Stimulated activated CD4-positive, alpha-beta T cell treated with anti-CD3 and anti-CD28 coated beads, Interleukin-4, amount 100 ng/mL, for 4 hours (primary cell): ENCODE results near the gene CCT3.
A peak's percentile ranks its signal among the peaks of the same experiment; 100 is the strongest.
"Not testable (repeated sequence)": the region's sequence is repeated elsewhere in the genome, so short reads cannot be mapped to it uniquely, and the experiment has no call there.

Experiments
- DNase-seq, 2 experiments: peaks; one replicate each; pipeline ENCODE4 v3.0.0-alpha.2; 2020

Gene CCT3

DNA sequence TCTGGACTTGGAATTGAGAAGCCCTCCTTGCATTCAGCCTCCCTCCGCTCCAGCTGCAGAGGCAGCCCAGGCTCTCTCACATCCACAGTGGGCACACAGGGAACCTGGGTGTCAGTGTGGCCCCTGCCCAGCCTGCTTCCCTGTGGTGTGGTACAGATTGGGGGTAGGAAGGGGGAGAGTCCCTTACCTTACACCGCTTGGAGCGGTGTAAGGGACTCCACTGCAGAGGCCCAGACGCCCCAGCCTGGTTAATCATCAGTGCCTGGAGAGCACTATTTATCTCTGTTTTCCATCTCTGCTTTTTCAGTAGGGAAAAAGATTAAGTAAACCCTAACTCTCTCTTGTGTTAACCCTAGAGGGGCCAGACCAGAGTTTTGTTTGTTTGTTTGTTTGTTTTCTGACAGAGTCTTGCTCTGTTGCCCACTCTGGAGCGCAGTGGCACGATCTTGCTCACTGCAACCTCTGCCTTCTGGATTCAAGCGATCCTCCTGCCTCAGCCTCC is 30.1 kb upstream of the CCT3 start:
- DNase-seq: no peak

DNA sequence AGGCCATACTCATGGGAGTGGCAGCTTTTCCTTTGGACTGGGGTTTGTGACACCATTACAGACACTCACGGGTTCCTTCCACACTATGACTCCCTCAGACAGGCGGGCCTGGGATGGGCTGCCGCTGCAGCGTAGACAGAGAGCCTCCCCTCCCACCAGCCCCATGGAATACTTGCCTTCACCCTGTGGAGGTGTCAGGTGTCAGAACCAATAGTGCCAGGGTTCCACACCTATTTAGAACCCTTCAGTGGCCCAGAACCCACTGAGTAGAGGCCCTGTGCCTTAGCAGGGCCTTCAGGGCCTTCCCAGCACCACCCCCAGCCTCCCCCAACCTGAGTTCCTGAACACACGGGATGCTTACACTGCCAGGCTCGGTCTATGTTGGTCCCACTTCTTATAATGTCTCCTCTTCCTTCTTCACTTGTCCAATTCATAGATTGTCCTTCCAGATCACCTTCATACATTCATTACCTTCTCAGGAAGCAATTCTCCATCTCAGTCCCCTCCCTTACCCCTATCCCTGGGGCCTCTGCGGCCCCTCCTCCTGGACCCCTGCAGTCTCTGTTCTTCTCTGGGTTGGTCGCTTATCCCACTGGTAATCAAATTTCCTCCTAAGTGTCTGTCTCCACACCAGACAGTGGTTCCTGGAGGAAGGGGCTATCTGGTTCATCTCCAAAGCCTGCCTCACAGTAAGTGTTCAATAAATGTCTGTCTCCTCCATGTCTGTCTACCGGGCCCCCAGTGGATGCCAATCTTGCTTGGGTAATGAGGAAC is 29.5 kb upstream of the CCT3 start:
- no peak for DNase-seq

DNA sequence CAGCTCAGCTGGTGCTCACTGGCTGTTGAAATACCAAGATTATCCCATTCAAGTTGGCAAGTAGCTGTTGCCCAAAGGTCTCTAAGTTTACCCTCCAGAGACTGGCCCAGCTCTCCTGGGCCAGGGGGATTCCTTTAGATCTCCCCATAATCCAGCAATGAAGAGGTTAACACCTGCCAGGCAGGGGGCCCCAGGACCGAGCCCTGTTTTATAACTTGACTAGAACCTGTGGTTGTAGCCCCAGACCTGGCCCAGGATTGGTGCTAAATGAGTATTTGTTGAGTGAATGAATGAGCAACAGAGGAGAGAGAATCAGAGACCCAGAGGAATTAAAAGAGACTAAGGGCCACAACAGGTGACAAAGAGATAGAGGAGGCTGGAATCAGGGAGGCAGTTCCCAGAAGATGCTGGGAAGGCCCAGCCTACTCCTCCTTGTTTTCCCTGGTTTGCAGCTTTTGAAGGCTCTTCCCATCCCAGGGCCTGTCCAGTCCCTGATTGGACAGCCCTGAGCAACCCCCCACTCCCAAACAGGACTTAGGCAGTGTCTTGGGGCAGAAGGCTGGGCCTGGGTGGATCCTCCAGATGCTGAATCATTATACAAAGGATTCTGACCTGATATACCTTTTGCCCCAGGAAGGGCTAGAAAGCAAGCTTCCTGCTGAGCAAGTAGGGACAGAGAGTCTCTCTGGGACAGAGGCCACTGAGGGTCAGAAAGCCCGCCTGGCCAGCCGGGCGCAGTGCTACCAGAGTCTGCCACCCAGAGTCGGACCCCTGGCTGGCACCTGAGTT is 28.5 kb upstream of the CCT3 start:
- DNase-seq: no peak

DNA sequence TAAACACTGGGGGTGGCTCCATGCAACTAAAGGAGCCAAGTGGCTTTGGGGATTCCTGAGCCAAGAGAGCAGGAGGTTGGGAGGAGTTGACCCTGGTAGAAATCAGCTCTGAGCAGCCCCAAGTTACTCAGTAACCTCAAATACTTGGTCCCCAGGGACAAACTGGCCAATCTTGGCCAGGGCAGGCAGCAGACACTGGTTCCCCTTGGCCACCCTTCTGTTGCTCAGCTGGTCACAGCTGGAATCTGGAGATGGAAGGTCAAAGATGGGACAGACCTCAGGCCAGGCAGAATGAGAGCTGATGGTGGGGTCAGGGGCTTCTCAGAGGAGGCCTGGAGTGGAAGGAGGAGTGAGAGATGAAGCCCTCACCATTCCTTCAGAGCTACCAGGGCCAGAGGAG is 27.7 kb upstream of the CCT3 start:
- DNase-seq: no peak

DNA sequence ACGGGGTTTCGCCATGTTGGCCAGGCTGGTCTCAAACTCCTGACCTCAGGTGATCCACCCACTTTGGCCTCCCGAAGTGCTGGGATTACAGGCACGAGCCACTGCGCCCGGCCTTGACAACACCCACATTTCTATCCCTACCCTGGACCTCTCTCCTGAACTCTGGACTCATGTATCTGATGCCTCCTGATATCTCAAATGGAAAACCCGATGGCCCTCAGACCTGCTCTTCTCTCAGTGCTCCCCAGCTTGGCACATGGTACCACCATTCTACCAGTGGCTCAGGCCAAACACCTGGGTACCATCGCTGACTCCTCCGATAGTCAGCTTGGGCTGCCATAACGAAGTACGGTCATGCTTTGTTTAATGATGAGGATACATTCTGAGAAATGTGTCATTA is 22.4 kb upstream of the CCT3 start:
- DNase-seq: no peak

DNA sequence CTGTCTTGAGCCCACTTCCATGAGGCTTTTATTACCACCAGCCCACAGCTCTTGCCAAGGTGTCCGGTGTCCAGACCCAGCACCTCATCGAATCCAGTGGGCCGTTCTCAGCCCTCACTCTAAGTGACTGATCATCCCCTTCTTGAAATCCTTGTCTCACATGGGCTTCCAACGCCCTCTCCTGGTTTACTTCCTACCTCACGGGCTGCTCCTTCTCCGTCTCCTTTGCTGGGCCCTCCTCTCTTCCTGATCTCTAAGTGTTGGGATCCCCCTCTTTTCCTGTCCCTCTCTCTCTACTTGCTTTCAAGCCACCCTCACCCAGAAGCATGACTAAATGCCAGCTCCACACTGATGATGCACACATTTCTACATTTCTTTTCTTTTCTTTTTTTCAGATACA is 21.9 kb upstream of the CCT3 start:
- no peak for DNase-seq

DNA sequence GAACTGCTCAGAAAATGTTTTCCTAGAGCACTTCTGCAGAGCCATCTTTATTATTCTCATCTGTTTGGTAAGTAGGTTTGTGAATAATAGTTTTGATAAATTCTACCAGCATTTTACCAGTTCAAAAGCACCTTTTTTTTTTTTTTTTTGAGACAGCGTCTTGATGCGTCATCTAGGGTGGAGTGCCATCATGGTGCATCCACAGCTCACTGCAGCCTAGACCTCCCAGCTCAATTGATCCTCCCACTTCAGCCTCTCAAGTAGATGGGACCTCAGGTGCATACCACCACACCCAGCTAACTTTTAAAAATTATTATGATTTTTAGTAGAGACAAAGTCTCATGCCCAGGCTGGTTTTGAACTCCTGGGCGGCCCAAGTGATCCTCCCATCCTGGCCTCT is 21.2 kb upstream of the CCT3 start:
- no peak for DNase-seq

DNA sequence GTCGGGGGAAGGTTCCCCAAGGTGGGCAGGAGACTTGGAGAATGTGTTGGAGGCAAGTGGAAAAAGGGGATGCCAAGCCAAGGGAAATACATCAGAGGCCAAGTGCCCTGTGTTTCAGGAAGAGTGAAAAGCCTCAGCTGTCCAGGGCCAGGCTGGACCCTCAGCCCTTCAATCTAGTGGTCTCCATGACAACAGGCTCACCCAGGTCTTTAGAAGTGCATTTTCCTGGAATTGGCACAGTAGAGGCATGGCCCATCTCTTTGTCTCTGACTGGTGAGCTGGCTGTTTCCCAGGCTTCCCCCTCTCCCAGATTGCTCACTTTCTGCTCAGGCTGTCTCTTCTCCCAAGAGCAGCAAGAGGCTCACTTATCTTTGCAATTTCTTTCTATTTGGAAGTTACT is 20.5 kb upstream of the CCT3 start:
- DNase-seq: no peak

DNA sequence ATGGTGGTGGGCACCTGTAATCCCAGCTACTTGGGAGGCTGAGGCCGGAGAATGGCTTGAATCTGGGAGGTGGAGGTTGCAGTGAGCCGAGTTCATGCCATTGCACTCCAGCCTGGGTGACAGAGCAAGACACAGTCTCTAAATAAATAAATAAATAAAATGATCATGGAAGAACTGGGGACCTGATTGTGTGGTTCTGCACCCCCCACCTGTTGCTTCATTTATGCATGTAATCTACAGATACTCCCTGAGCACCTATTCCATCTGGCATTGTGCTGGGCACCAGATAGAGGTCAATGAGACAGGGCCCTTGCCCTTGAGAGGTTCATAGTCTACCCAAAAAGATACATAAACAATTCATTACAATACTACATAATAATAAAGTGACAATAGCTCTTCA is 19.9 kb upstream of the CCT3 start:
- DNase-seq: no peak

DNA sequence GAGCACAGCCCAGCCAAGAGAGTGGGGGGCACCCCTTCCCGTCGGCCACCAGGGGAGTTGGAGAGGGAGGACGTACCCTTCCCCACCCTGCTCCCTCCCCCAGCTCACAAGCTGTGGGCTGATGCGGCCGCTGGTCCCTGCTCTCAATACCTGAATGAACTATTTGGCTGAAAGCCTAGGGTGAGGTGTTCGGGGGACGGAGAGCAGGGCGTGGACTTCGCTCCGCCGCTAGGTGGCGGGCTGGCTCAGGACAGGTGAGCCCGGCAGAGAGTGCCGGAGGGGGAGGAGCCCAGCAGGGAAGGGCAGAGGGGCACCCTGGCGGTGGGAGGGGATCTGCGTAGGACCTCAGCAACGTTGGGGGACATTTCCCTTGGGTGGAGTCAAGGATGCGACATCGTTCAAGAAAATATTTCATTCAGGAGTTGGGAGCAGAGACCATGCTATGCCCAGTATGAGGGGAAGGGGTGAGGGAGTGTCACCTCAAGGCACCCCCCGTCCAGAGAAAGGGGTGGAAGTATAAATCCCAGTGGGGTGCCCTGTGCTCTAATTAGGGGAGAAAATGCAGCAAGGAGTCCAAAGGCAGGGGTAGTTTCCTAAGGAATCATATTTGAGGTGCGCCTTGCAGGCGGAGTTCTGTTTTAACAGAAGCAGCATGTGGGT is 18.9 kb upstream of the CCT3 start:
- peak; percentile 66 to 67 for DNase-seq

DNA sequence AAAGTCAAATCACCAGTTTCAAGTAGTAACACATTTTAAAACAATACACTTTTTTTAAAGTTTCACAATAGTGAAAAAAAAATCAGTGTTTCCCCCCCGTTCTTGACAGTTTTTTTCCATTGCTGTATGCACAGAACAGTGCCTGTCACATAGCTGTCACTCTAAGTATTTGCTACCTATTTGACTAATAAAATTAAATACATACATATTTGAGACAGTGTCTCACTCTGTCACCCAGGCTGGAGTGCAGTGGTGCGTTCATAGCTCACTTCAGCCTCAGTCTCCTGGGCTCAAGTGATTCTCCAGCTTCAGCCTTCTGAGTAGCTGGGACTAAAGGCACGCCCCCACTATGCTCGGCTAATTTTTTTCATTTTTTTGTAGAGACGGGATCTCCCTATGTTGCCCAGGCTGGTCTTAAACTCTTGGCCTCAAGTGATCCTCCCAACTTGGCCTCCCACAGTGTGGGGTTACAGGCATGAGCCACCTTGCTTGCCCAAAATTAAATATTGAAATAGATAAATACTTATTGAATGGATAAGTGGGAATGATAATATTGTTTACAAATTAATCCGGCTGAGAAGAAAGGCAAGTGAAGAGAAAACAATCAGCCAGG is 18.3 kb upstream of the CCT3 start:
- DNase-seq: no peak

DNA sequence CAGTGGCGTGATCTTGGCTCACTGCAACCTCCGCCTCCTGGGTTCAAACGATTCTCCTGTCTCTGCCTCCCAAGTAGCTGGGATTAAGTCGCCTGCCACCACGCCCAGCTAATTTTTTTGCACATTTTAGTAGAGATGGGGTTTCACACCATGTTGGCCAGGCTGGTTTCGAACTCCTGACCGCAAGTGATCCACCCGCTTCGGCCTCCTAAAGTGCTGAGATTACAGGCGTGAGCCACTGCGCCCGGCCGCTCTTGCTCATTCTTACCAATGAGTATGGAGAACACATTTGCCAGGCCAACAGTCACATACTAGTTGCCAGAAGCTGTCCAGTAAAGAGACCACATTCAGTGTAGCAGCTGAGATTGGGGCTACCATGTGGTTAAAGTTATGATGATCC is 14.4 kb upstream of the CCT3 start:
- DNase-seq: not testable (repeated sequence)

DNA sequence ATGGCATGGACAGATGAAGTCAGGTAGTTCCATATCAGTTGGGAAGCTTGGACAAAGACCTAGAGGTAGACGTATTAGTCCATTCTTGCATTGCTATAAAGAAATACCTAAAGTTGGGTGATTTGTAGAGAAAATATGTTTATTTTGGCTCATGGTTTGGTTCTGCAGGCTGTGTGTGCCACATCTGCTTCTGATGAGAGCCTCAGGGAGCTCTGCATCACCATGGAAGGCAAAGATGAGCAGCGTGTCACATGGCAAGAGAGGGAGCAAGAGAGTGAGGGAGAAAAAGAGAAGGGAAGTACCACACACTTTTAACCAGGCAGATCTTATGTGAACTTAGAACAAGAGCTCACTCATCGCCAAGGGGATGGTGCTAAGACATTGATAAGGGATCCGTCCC is 9.2 kb upstream of the CCT3 start:
- no peak for DNase-seq

DNA sequence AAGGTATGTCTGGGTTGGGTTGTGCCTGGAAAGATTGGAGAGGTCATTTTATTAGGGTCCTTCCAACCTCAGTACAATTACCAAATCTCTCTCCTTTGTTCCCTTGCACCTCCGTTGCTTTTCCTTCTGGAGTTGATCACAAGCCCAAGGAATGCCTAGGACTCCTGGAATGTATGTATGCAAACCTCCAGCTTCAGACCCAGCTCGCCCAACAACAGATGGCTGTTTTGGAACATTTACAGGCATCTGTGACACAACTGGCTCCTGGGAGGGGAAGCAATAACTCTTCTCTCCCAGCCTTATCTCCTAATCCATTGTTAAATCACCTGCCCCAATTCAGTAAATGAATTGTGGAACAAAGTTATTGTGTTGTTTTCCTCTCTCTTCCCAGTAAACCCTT is 8.5 kb upstream of the CCT3 start:
- no peak for DNase-seq

DNA sequence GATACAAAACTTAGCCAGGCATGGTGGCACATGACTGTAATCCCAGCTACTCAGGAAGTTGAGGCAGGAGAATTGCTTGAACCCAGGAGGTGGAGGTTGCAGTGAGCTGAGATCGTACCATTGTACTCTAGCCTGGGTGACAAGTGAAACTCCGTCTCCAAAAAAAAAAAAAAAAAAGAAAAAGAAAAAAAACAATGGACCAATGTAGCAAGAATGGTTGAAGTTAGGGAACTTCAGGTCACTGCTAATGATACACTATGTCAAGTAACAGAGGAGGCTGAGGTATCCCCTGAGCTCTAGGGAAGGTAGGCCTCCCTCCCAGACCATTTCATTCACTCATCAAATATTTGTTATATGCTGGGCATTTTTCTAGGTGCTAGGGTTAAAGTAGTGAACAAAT is 7.9 kb upstream of the CCT3 start:
- DNase-seq: not testable (repeated sequence)

DNA sequence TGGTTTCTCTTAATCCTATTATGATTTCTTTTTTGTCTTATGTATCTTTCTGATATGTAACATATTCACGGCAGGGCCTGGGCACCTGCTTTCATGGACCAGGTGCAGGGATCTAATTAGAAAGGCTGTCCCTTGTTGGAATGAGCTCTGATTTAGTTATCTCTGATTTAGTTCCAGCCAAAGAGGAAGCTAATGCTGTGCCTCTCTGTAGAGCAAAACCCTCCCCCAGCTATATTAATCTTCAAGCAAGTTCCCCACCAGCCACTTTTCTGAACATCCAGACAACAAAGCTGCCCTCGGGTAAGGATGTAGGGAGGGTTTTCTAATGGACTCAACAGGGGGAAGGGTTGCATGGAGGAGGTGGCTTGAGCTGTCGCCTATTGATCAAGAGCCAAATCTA is 6.3 kb upstream of the CCT3 start:
- no peak for DNase-seq

DNA sequence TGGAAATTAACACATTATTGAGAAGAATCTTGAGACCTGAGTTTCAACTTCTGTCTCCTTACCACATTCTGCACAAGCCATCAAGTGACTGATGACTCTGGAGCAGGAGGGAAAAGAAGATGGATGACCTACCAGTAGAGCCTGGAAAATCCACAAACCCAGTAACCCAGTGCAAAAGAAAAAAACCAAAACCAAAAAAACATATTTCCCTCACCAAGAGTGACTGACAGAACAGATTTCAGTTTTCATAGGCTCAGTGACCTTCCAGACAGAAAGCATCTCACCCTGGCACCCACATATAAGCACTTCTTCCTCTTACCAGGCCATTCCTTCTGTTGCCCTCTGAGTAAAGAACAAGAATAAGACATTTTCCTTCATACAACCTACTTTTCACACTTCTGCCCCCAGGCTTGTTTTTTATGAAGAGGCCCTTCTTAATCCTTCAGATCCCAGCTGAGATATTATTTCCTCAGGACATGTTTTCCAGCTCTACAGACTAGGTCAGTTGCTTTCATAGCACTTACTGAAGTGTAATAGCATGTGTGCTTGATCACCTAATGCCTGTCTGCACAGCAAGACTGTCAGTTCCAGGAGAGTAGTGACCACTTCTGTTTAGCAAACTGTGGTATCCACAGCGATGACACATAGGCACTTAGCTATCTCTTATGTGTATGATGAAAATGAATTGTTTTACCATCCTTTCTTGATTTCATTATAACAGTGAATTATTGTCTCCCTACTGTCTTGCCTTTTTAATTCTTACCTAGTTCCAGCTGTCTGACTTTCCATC is 4.3 kb upstream of the CCT3 start:
- DNase-seq: no peak

DNA sequence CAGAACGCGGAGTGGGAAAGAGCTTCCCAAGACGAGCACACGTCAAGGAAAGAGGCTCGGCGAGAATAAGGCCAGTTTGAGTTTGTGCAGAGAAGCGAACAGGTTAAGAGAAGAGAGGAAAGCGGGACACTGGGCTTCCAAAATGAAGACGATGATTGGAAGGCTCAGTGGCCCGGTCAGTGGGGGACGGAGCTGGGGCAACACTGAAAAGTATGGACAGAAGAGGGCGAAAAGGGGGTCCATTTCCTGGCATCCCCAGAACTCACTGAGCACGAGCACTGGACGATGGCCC is 258 bp downstream of the CCT3 start:
- peak in 1 of 2 experiments; percentile 23 for DNase-seq

DNA sequence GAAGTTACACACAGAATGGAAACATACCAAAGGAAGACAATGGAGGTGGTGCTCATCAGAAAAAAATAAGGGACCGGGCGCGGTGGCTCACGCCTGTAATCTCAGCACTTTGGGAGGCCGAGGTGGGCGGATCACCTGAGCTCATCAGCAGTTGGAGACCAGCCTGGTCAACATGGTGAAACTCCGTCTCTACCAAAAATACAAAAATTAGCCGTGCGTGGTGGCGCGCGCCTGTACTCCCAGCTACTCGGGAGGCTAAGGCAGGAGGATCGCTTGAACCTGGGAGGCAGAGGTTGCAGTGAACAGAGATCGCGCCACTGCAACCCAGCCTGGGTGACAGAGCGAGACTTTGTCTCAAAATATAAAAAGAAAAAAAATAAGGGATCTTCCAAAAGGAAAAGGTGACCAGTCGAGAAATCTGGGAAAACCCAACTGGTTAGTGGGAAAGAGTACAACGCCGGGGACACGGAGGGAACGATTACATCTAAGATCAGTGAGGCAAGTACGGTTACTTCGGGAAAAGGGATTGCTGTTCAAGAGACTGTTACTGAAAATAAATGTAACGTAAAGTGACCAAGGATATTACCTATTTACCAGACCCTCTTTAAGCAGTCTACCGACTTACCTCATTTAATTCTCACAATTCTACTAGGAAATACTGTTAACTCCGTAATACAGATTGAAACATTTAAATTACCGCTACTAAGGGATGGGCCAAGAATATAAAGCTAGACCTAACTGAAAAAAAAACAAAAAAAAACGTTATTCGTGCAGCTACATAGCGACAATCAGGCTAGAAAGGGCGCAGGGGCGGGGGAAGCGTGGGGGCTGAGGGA is 822 bp downstream of the CCT3 start:
- peak in 1 of 2 experiments; percentile 2 for DNase-seq

DNA sequence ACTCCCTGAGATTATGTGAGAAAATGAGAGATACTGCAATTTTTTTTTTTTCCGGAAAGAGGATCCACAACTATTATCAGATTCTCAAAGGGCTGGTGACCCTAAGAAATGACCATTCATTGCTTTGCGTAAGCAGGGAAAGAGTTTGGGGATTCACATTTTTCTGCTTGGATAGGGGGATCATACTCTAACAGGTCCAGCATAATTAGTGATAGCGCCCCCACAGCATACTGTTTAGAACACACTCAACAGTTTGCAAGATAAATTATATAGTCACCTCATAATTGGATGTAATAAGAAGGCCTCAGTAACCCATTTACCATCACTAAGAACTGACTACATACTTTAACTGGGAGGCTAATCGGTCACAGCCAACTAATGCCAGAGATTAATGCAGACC is 1.9 kb downstream of the CCT3 start:
- no peak for DNase-seq

DNA sequence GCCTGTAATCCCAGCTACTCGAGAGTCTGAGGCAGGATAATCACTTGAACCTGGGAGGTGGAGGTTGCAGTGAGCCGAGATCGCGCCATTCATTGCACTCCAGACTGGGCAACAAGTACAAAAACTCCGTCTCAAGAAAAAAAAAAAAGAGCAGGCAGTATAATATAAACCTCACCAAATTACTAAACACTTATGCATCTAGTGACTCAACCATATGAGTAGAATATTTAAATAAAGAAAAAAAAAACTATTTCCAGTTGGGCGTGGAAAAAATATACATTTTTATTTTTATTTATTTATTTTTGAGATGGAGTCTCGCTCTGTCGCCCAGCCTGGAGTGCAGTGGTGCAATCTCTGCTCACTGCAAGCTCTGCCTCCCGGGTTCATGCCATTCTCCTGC is 14.9 kb downstream of the CCT3 start:
- not testable (repeated sequence) for DNase-seq

DNA sequence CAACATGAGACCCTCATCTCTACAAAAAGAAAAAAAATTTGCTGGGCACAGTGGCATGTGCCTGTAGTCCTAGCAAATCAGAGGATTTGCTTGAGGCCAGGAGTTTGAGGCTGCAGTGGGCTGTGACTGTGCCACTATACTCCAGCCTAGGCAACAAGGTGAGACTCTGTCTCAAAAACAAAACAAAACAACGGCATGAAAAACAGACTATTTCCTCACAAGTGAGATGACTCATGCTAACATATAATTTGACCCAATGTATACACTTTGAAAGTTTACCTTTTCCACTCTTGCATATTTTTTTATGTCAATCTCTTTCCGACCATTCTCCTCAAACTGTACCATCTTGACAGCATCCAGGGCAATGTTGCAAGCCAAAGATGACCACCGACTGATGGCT is 17.5 kb downstream of the CCT3 start:
- DNase-seq: no peak
